Mesenchymal stem cell (in vitro differentiated cells and primary cell): Measurements from ENCODE around the gene POLA1.

Experiments used
- DNase-seq: peaks from one replicate; pipeline ENCODE4 v3.0.0-alpha.2; 2013
- H2AFZ ChIP-seq: one replicate; pipeline ENCODE4 v1.6.1; 2013; ENCODE audit warnings: low read depth, mild to moderate bottlenecking, control low read depth, inconsistent platforms, low read length, moderate library complexity
- H2AK5ac ChIP-seq: 2 replicates; pipeline ENCODE4 v1.6.1; 2013; ENCODE audit warnings: low read length, moderate library complexity, mild to moderate bottlenecking, inconsistent platforms; ENCODE audit not compliant: severe bottlenecking
- H2BK120ac ChIP-seq: one replicate; pipeline ENCODE4 v1.6.1; 2013; ENCODE audit warnings: low read depth, mild to moderate bottlenecking, inconsistent platforms, low read length, moderate library complexity
- H2BK12ac ChIP-seq, 2 experiments: one replicate each; pipeline ENCODE4 v1.6.1; 2013; ENCODE audit warnings: inconsistent platforms in 2 of 2, low read length in 2 of 2, mild to moderate bottlenecking in 2 of 2, moderate library complexity in 2 of 2, control low read depth in 1 of 2
- H2BK15ac ChIP-seq: one replicate; pipeline ENCODE4 v1.6.1; 2013; ENCODE audit warnings: mild to moderate bottlenecking, low read depth, inconsistent platforms; ENCODE audit not compliant: poor library complexity, severe bottlenecking
- H2BK5ac ChIP-seq: 2 replicates; pipeline ENCODE4 v1.6.1; 2013; ENCODE audit warnings: low read depth, mild to moderate bottlenecking, low read length, control low read depth, inconsistent platforms; ENCODE audit not compliant: poor library complexity, severe bottlenecking
- H3K14ac ChIP-seq, 2 experiments: one replicate each; pipeline ENCODE4 v1.6.1; 2013; ENCODE audit warnings: inconsistent platforms in 2 of 2, low read length in 2 of 2, control low read depth in 1 of 2, mild to moderate bottlenecking in 1 of 2, moderate library complexity in 1 of 2
- H3K18ac ChIP-seq, 2 experiments: one replicate each; pipeline ENCODE4 v1.6.1; 2013; ENCODE audit warnings: inconsistent platforms in 2 of 2, low read length in 2 of 2, control low read depth in 1 of 2, low read depth in 1 of 2, mild to moderate bottlenecking in 1 of 2
- H3K23ac ChIP-seq, 2 experiments: one replicate each; pipeline ENCODE4 v1.6.1; 2013; ENCODE audit warnings: inconsistent platforms in 2 of 2, low read length in 2 of 2, mild to moderate bottlenecking in 2 of 2, moderate library complexity in 2 of 2, control low read depth in 1 of 2
- H3K27ac ChIP-seq: 2 replicates; pipeline ENCODE4 v1.5.1; 2013; ENCODE audit warnings: mild to moderate bottlenecking, moderate library complexity, low read length, control low read depth, inconsistent platforms; ENCODE audit not compliant: poor library complexity, severe bottlenecking
- H3K27me3 ChIP-seq, 2 experiments: 2 replicates each; pipeline versions ENCODE4 v1.6.1 to v1.7.0; 2013; ENCODE audit warnings: low read length in 2 of 2, mild to moderate bottlenecking in 2 of 2, moderate library complexity in 2 of 2, control low read depth in 1 of 2, inconsistent platforms in 1 of 2; ENCODE audit not compliant: control insufficient read depth in 1 of 2, insufficient read depth in 1 of 2
- H3K36me3 ChIP-seq, 2 experiments: 2 replicates each; pipeline versions ENCODE4 v1.6.1 to v1.7.0; 2013; ENCODE audit warnings: low read length in 2 of 2, control low read depth in 1 of 2, inconsistent platforms in 1 of 2, low read depth in 1 of 2, mild to moderate bottlenecking in 1 of 2; ENCODE audit not compliant: insufficient read depth in 2 of 2, control insufficient read depth in 1 of 2
- H3K4ac ChIP-seq, 2 experiments: one replicate each; pipeline ENCODE4 v1.6.1; 2013; ENCODE audit warnings: inconsistent platforms in 2 of 2, low read length in 2 of 2, mild to moderate bottlenecking in 2 of 2, moderate library complexity in 2 of 2, control low read depth in 1 of 2, low read depth in 1 of 2
- H3K4me1 ChIP-seq: 2 replicates; pipeline ENCODE4 v1.6.1; 2013; ENCODE audit warnings: low read depth, low read length, control low read depth; ENCODE audit not compliant: control insufficient read depth, insufficient read depth
- H3K4me2 ChIP-seq: 2 replicates; pipeline ENCODE4 v1.6.1; 2013; ENCODE audit warnings: low read length, mild to moderate bottlenecking, inconsistent platforms; ENCODE audit not compliant: poor library complexity, severe bottlenecking
- H3K4me3 ChIP-seq, 2 experiments: 2 replicates each; pipeline versions ENCODE4 v1.5.1 to v1.7.0; 2013; ENCODE audit warnings: low read length in 2 of 2, mild to moderate bottlenecking in 2 of 2, control low read depth in 1 of 2, low read depth in 1 of 2; ENCODE audit not compliant: insufficient read depth in 1 of 2
- H3K79me1 ChIP-seq: replicated peaks from 2 replicates; pipeline ENCODE4 v1.6.1; 2013; ENCODE audit warnings: mild to moderate bottlenecking, control low read depth, low read length, inconsistent platforms; ENCODE audit not compliant: poor library complexity, severe bottlenecking
- H3K9ac ChIP-seq: 2 replicates; pipeline ENCODE4 v1.7.0; 2013; ENCODE audit warnings: mild to moderate bottlenecking, low read length, moderate library complexity
- H3K9me3 ChIP-seq: 2 replicates; pipeline ENCODE4 v1.7.0; 2013; ENCODE audit warnings: mild to moderate bottlenecking, low read length; ENCODE audit not compliant: control insufficient read depth
- H4K8ac ChIP-seq: one replicate; pipeline ENCODE4 v1.6.1; 2013; ENCODE audit warnings: inconsistent platforms, mild to moderate bottlenecking, low read length, moderate library complexity
- H4K91ac ChIP-seq: one replicate; pipeline ENCODE4 v1.6.1; 2013; ENCODE audit warnings: mild to moderate bottlenecking, low read length, inconsistent platforms
- WGBS: methylation state at CpG from one replicate; pipeline ENCODE4 v1.1.7; 2013; ENCODE audit warnings: mixed read lengths; 5-methylcytosine and 5-hydroxymethylcytosine counted together

The POLA1 gene

GRCh38 chrX:24990535-24990934, 296.8 kb downstream of the POLA1 start:
- Histone ChIP-seq H3K9me3 (no peaks in the 10 kb centered on the region), H2BK5ac (no peak overlapping the region), H3K23ac (no peak overlapping the region), H4K91ac (no peak overlapping the region), H3K9ac (no peak overlapping the region), H3K27ac (no peak overlapping the region), H3K4ac (no peak overlapping the region), H3K4me3 (no peak overlapping the region), H4K8ac (no peak overlapping the region), H2BK15ac (no peak overlapping the region), H3K4me2 (no peak overlapping the region), H3K36me3 (no peaks in the 10 kb centered on the region), H2AFZ (no peak overlapping the region), H3K27me3 (peaks cover 0 to 17% of the 10 kb centered on the region in 2 experiments), H2BK120ac (no peak overlapping the region), H3K18ac (no peak overlapping the region), H3K79me1 (peaks cover 2% of the 10 kb centered on the region), H2AK5ac (no peak overlapping the region), H3K14ac (no peak overlapping the region), H2BK12ac (no peak overlapping the region), H3K4me1 (no peaks in the 10 kb centered on the region)
- DNase-seq, result no peak
- WGBS, result 64% methylated on average over 5 of the region's 8 CpGs

- Histone ChIP-seq H2BK15ac (no peak overlapping the region), H2BK12ac (no peak overlapping the region), H4K91ac (no peak overlapping the region), H3K4me2 (no peak overlapping the region), H3K9me3 (no peaks in the 10 kb centered on the region), H3K4me3 (no peak overlapping the region), H3K9ac (no peak overlapping the region), H2AK5ac (no peak overlapping the region), H3K23ac (no peak overlapping the region), H3K18ac (no peak overlapping the region), H2BK120ac (no peak overlapping the region), H2BK5ac (no peak overlapping the region), H3K79me1 (peaks cover 2% of the 10 kb centered on the region), H3K27me3 (peaks cover 0 to 25% of the 10 kb centered on the region in 2 experiments), H3K36me3 (no peaks in the 10 kb centered on the region), H2AFZ (no peak overlapping the region), H3K4ac (no peak overlapping the region), H3K27ac (no peak overlapping the region), H3K4me1 (no peaks in the 10 kb centered on the region), H3K14ac (no peak overlapping the region), H4K8ac (no peak overlapping the region)
- WGBS, result 85% methylated on average over 6 of the region's 8 CpGs
- DNase-seq, result no peak
Measured at GRCh38 chrX:24993879-24994278, 300.2 kb downstream of the POLA1 start.

- peaks cover 0 to 32% of the 10 kb centered on the region in 2 experiments for H3K27me3 ChIP-seq
- H2AFZ ChIP-seq, result no peak overlapping the region
- no peak overlapping the region for H3K27ac ChIP-seq
- no peak overlapping the region for H3K23ac ChIP-seq
- WGBS, result no CpG with 5 or more reads among the region's 5 CpGs
- H3K4me2 ChIP-seq, result no peak overlapping the region
- H2AK5ac ChIP-seq, result no peak overlapping the region
- no peak overlapping the region for H3K14ac ChIP-seq
- peaks cover 2% of the 10 kb centered on the region for H3K79me1 ChIP-seq
- no peak overlapping the region for H2BK15ac ChIP-seq
- no peaks in the 10 kb centered on the region for H3K4me1 ChIP-seq
- H3K4ac ChIP-seq, result no peak overlapping the region
- no peak overlapping the region for H3K18ac ChIP-seq
- no peak overlapping the region for H2BK120ac ChIP-seq
- H3K4me3 ChIP-seq, result no peak overlapping the region
- DNase-seq, result no peak
- H4K91ac ChIP-seq, result no peak overlapping the region
- H2BK5ac ChIP-seq, result no peak overlapping the region
- H3K9me3 ChIP-seq, result no peaks in the 10 kb centered on the region
- H4K8ac ChIP-seq, result no peak overlapping the region
- H3K9ac ChIP-seq, result no peak overlapping the region
- no peak overlapping the region for H2BK12ac ChIP-seq
- H3K36me3 ChIP-seq, result no peaks in the 10 kb centered on the region
Measured at GRCh38 chrX:24996096-24996709, 302.5 kb downstream of the POLA1 start.

- no peak overlapping the region for H3K4me3 ChIP-seq
- H2BK120ac ChIP-seq, result no peak overlapping the region
- no peak overlapping the region for H2BK12ac ChIP-seq
- H3K4me1 ChIP-seq, result peaks cover 12% of the 10 kb centered on the region
- no peak overlapping the region for H3K18ac ChIP-seq
- no peak overlapping the region for H3K23ac ChIP-seq
- H2BK5ac ChIP-seq, result no peak overlapping the region
- no peak overlapping the region for H4K8ac ChIP-seq
- H3K79me1 ChIP-seq, result no peaks in the 10 kb centered on the region
- no peak overlapping the region for H2AK5ac ChIP-seq
- H3K14ac ChIP-seq, result no peak overlapping the region
- no peak for DNase-seq
- no peak overlapping the region for H4K91ac ChIP-seq
- H2BK15ac ChIP-seq, result no peak overlapping the region
- peaks cover 17 to 46% of the 10 kb centered on the region in 2 experiments for H3K27me3 ChIP-seq
- H2AFZ ChIP-seq, result no peak overlapping the region
- H3K9ac ChIP-seq, result no peak overlapping the region
- 40% methylated on average over 1 of the region's 8 CpGs for whole genome bisulfite sequencing
- no peak overlapping the region for H3K4ac ChIP-seq
- no peak overlapping the region for H3K27ac ChIP-seq
- no peak overlapping the region for H3K4me2 ChIP-seq
- no peaks in the 10 kb centered on the region for H3K36me3 ChIP-seq
- H3K9me3 ChIP-seq, result no peaks in the 10 kb centered on the region
Measured at GRCh38 chrX:24999511-24999910, 305.8 kb downstream of the POLA1 start.
